ENCODE measurements around the gene GAPDHS.

GRCh38 chr19:35562776-35563175 lies 29.5 kb downstream of the GAPDHS start:
- TF ChIP-seq CHD1 (IDR thresholded peaks at IDR 0.05; ENCODE audit: low read depth, low read length) (no peak), CTCF (conservative IDR thresholded peaks at IDR 0.05; ENCODE audit: low read depth, low read length) (no peak), MXI1 (IDR thresholded peaks at IDR 0.05; ENCODE audit: borderline replicate concordance, low read depth, low read length) (no peak), POLR2A (IDR thresholded peaks at IDR 0.05; ENCODE audit: low read depth, low read length) (no peak), USF2 (IDR thresholded peaks at IDR 0.05; ENCODE audit: low read depth, low read length) (no peak), MAFK (IDR thresholded peaks at IDR 0.05; ENCODE audit: low read depth, low read length) (no peak), SMC3 (IDR thresholded peaks at IDR 0.05; ENCODE audit: low read depth, low read length) (no peak), CEBPB (IDR thresholded peaks at IDR 0.05; ENCODE audit: low read depth, low read length) (no peak), MAZ (IDR thresholded peaks at IDR 0.05; ENCODE audit: borderline replicate concordance, low read depth, low read length) (no peak), RCOR1 (IDR thresholded peaks at IDR 0.05; ENCODE audit: insufficient replicate concordance, low read length) (no peak), BHLHE40 (IDR thresholded peaks at IDR 0.05; ENCODE audit: low read depth, low read length) (no peak), ELK1 (IDR thresholded peaks at IDR 0.05; ENCODE audit: borderline replicate concordance, low read depth, low read length) (no peak), FOS (IDR thresholded peaks at IDR 0.05; ENCODE audit: low read depth, low read length) (no peak)
